Measurements from ENCODE around the gene SDK2. TPM values are rescaled to one million over a fixed set of nuclear protein-coding genes. Genes with fewer than 3 reads are reported as not detected.

SDK2 gene
- total and polyA plus RNA-seq, 9 of the 15 experiments (the other 6 are each of a cell fraction or from before 2014, with no cell fraction given): 0.04 TPM; not detected in 8

GRCh38 chr17:73340093-73340596, 304.1 kb downstream of the SDK2 start:
- DNase-seq (ENCODE audit: extremely low read depth in 1 of 4, low spot score in 3 of 4): no peak
- TF ChIP-seq, protein P1, sequence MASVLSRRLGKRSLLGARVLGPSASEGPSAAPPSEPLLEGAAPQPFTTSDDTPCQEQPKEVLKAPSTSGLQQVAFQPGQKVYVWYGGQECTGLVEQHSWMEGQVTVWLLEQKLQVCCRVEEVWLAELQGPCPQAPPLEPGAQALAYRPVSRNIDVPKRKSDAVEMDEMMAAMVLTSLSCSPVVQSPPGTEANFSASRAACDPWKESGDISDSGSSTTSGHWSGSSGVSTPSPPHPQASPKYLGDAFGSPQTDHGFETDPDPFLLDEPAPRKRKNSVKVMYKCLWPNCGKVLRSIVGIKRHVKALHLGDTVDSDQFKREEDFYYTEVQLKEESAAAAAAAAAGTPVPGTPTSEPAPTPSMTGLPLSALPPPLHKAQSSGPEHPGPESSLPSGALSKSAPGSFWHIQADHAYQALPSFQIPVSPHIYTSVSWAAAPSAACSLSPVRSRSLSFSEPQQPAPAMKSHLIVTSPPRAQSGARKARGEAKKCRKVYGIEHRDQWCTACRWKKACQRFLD (CRISPR knock-in tag; IDR thresholded peaks at IDR 0.05): no peak
- peak; percentile 65 for TF ChIP-seq GABPA (tag; conservative IDR thresholded peaks at IDR 0.05; ENCODE audit: low read depth)
- 0 out of 2 replicates have a peak, but pooled peaks have one; percentile 26 for TF ChIP-seq ETV1 (tag; conservative IDR thresholded peaks at IDR 0.05; ENCODE audit: low read depth)
- no peak for TF ChIP-seq E2F4 (CRISPR knock-in tag; IDR thresholded peaks at IDR 0.05; ENCODE audit: low read depth)
- TF ChIP-seq BRD4 (IDR thresholded peaks at IDR 0.05): no peak
- TF ChIP-seq ZNF699 (CRISPR knock-in tag; IDR thresholded peaks at IDR 0.05; ENCODE audit: insufficient replicate concordance): no peak
- TF ChIP-seq RB1 (IDR thresholded peaks at IDR 0.05; ENCODE audit: low read depth): no peak
- TF ChIP-seq REST (IDR thresholded peaks at IDR 0.05; ENCODE audit: borderline replicate concordance): no peak
- no peak for TF ChIP-seq REST (CRISPR knock-in tag; IDR thresholded peaks at IDR 0.05; ENCODE audit: low read depth)
- TF ChIP-seq ZSCAN29 (IDR thresholded peaks at IDR 0.05): no peak
- TF ChIP-seq ZNF76 (CRISPR knock-in tag; IDR thresholded peaks at IDR 0.05; ENCODE audit: borderline replicate concordance): no peak
- no peak for TF ChIP-seq SMARCB1 (IDR thresholded peaks at IDR 0.05; ENCODE audit: insufficient read length, low read depth)
- TF ChIP-seq SMAD3 (CRISPR knock-in tag; conservative IDR thresholded peaks at IDR 0.05): no peak

More at GRCh38 chr17:73340093-73340596, 304.1 kb downstream of the SDK2 start:
- no peaks in the 10 kb centered on the region for H3K36me3 ChIP-seq (ENCODE audit: control insufficient read depth, insufficient read depth, low read length)
- ChIA-PET POLR2A (no interaction called here), CTCF (ENCODE audit: low intra/inter-chr PET ratio) (no interaction called here)
- no peaks in the 10 kb centered on the region for H3K79me2 ChIP-seq (ENCODE audit: control insufficient read depth, insufficient read depth, low read length)
- ATAC-seq (peak; percentile 43), FAIRE-seq (peak; percentile 48)
- H3K9me3 ChIP-seq (replicated peaks; ENCODE audit: control insufficient read depth, insufficient read depth, low read depth, low read length): no peaks in the 10 kb centered on the region
- intact Hi-C loops (cut with micrococcal nuclease) (no loop called here), in situ Hi-C loops (cut with MboI) (no loop called here)
- 5% methylated on average over 7 of the region's 7 CpGs for WGBS (ENCODE audit: insufficient coverage, low coverage, missing lambda C conversion rate)
- peaks cover 16 to 68% of the 10 kb centered on the region in 2 experiments for H3K27me3 ChIP-seq (ENCODE audit: control insufficient read depth in 2 of 2, insufficient read depth in 2 of 2, low read length in 2 of 2)
- H3K4me2 ChIP-seq (ENCODE audit: insufficient read depth, low read length): no peak overlapping the region
- H4K20me1 ChIP-seq (replicated peaks; ENCODE audit: control insufficient read depth, insufficient read depth, low read length): no peaks in the 10 kb centered on the region
- H3K4me3 ChIP-seq: no peak overlapping the region
- no peaks in the 10 kb centered on the region for H3K9me1 ChIP-seq (ENCODE audit: control insufficient read depth, insufficient read depth, low read length)
- no peak overlapping the region for H2AFZ ChIP-seq (ENCODE audit: low read depth, low read length)
- H3K27ac ChIP-seq (ENCODE audit: extremely low read depth, low read depth, low read length): no peak overlapping the region
- peaks cover 0 to 19% of the 10 kb centered on the region in 2 experiments; a peak in 2 of 5 replicates for H3K4me1 ChIP-seq (replicated peaks in 1 of 2; ENCODE audit: control insufficient read depth in 2 of 2, insufficient read depth in 2 of 2, low read length in 2 of 2)
- BruUV-seq (replicated peaks): no TSS peak
- no peak overlapping the region for H3K9ac ChIP-seq (ENCODE audit: insufficient read depth in 1 of 2, low read depth in 2 of 2, low read length in 2 of 2)

All from K562 (cell line).